Mammary epithelial cell (primary cell): ENCODE data around the gene ZNF417.

Experiments
- EZH2 ChIP-seq: IDR thresholded peaks from 2 replicates; pipeline ENCODE4 v1.6.1; 2012; ENCODE audit warnings: low read length, inconsistent platforms, borderline replicate concordance
- TF ChIP-seq, protein P1 (sequence below), 2 donors: IDR thresholded peaks in 1 of 2; conservative IDR thresholded peaks in 1 of 2; 2 replicates each; pipeline ENCODE4 v1.5.1; 2011 to 2012; ENCODE audit warnings: inconsistent platforms in 2 of 2, low read length in 2 of 2, mild to moderate bottlenecking in 2 of 2, control low read depth in 1 of 2, low read depth in 1 of 2; ENCODE audit not compliant: insufficient read depth in 1 of 2; ENCODE audit errors: extremely low read depth in 1 of 2

DNA sequence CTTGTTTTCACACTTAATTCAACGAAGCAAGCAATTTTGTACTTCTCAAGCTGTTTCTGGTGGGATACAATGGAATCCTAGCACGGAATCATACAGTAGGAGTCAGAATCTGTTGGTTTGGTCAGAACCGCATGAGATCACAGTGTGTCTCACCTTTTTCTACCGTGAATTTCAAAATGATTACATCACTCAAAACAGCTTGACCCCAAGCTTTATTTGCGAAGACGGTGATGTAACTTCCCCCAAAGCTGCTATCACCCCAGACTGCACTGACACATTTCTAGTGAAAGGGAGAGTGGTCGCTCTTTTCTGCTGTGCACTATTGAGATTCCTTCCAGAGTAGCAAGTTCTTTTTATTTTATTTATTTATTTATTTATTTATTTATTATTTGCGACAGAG is 48.4 kb upstream of the ZNF417 start:
- TF ChIP-seq, protein P1, sequence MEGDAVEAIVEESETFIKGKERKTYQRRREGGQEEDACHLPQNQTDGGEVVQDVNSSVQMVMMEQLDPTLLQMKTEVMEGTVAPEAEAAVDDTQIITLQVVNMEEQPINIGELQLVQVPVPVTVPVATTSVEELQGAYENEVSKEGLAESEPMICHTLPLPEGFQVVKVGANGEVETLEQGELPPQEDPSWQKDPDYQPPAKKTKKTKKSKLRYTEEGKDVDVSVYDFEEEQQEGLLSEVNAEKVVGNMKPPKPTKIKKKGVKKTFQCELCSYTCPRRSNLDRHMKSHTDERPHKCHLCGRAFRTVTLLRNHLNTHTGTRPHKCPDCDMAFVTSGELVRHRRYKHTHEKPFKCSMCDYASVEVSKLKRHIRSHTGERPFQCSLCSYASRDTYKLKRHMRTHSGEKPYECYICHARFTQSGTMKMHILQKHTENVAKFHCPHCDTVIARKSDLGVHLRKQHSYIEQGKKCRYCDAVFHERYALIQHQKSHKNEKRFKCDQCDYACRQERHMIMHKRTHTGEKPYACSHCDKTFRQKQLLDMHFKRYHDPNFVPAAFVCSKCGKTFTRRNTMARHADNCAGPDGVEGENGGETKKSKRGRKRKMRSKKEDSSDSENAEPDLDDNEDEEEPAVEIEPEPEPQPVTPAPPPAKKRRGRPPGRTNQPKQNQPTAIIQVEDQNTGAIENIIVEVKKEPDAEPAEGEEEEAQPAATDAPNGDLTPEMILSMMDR (conservative IDR thresholded peaks at IDR 0.05 in 1 of 2, IDR thresholded peaks at IDR 0.05 in 1 of 2; ENCODE audit: extremely low read depth in 1 of 2, insufficient read depth in 1 of 2, low read depth in 1 of 2, low read length in 2 of 2) = no peak
- TF ChIP-seq EZH2 = no peak
